HT1080 (cell line): Measurements from ENCODE around the gene ULBP2. TPM values are rescaled to one million over a fixed set of nuclear protein-coding genes. Genes with fewer than 3 reads are reported as not detected.
A peak's percentile ranks its signal among the peaks of the same experiment; 100 is the strongest.

Source experiments
- DNase-seq: peaks from one replicate; pipeline ENCODE4 v3.0.0-alpha.2; 2015; ENCODE audit warnings: low read depth
- polyA plus RNA-seq, 2 experiments: library from polyadenylated mRNA; depleted of rRNA; stranded (reverse); fragments of >200 nt; gene quantifications; 2 replicates each; pipeline ENCODE4 v1.2.3, GENCODE V29; 2015
- total RNA-seq: library from RNA; depleted of rRNA; stranded (reverse); fragments of >200 nt; shearing (Covaris generic); gene quantifications from 2 replicates; pipeline ENCODE4 v1.2.3, GENCODE V29; 2014; rRNA removed

ULBP2 gene
- 11.6 and 12.2 TPM in 2 replicates for total RNA-seq
- polyA plus RNA-seq (2015; cell fraction: cytosol; rRNA removed) = 22.5 and 23.9 TPM in 2 replicates
- polyA plus RNA-seq (2015; cell fraction: nucleus; rRNA removed) = 24.8 and 25.7 TPM in 2 replicates

- DNase-seq = peak; percentile 96
Observed at GRCh38 chr6:149941583-149942460, at the start of gene ULBP2. Gene ULBP2, plus strand, starts transcription at chr6:149942014. Its CDS starts 59 bp downstream, at chr6:149942073.

- DNase-seq = peak; percentile 75
Observed at GRCh38 chr6:149895048-149895590, 46.7 kb upstream of the ULBP2 start.

- peak; percentile 88 for DNase-seq
Observed at GRCh38 chr6:149895833-149896271, 46.0 kb upstream of the ULBP2 start.

GRCh38 chr6:149896491-149896890 lies 45.3 kb upstream of the ULBP2 start:
- DNase-seq = peak; percentile 86

DNA sequence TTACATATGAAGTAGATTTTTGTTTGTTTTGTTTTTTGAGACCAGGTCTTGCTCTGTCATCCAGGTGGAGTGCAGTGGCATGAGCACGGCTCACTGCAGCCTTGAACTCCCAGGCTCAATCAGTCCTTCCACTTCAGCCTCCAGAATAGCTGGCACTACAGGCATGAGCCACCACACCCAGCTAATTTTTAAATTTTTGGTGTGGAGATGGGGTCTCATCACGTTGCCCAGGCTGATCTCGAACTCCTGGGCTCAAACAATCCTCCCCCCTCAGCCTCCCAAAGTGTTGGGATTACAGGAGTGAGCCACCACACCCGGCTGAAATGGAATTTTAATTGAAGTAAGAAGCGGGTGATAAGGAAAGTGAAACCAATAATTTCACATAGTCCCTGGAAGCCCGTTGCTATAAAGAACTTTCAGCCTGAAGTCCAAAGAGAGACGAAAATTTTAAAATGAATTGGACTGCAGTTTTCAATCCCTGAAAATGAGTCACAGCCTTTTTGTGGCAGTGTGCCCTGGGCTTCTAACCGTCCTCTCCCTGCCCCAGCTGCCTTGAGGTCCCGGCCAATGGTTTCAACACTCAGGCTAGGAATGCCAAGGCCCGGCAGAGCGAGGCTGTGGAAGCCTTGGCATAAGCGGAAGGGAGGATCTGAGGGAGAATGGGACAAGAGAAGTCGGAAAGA lies 44.7 kb upstream of the ULBP2 start:
- peak; percentile 87 for DNase-seq

- DNase-seq = no peak
Observed at GRCh38 chr6:149897855-149898744, 43.7 kb upstream of the ULBP2 start, which contains the start of gene RAET1E. Gene RAET1E, minus strand, starts transcription at chr6:149898113. Its CDS starts 7,212 bp downstream, at chr6:149890901.

- no peak for DNase-seq
Observed at GRCh38 chr6:149898966-149899365, 42.8 kb upstream of the ULBP2 start.

DNA sequence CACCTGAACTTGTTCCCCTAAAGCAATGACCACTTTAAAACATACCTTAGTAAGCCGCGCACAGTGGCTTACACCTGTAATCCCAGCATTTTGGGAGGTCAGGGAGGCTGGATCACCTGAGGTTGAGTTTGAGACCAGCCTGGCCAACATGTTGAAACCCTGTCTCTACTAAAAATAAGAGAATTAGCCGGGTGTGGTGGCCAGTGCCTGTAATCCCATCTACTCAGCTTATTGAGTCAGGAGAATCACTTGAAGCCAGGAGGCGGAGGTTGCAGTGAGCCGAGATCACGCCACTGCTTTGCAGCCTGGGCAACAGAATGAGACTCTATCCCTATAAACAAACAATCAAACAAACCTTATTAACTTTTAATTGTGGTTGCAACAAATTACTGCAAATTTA lies 42.3 kb upstream of the ULBP2 start:
- no peak for DNase-seq

DNA sequence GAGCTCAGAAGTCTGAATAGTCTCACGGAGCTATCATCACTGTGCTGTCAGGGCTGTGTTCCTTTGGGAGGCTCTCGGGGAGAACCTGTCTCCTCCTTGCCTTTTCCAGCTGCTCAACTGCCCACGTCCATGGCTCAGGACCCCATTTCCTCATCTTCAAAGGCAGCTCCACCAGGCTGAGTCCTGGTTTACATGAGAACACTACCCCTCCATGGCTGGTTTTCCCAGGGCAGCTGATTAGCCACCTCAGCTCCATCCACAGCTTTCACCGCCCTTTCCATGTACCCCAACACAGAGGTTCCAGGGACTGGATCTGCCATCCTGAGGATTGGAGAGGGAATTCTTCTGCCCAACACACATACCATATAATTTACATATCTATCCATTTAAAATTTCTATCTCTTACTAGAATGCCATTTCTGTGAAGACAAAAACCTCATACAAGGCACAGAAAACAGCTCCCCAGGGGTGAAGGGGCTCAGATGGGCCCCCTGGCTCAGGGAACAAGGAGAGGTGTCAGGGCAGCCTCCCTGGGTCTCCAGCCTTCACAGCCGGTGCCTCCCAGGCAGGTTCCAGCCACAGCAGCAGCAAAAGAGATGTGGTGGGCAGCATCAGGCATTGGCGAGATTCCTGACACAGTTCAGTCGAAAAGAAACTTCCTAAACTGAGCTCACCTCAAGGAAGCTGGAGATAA lies 41.7 kb upstream of the ULBP2 start:
- no peak for DNase-seq

GRCh38 chr6:149900620-149901443 lies 41.0 kb upstream of the ULBP2 start:
- no peak for DNase-seq

DNA sequence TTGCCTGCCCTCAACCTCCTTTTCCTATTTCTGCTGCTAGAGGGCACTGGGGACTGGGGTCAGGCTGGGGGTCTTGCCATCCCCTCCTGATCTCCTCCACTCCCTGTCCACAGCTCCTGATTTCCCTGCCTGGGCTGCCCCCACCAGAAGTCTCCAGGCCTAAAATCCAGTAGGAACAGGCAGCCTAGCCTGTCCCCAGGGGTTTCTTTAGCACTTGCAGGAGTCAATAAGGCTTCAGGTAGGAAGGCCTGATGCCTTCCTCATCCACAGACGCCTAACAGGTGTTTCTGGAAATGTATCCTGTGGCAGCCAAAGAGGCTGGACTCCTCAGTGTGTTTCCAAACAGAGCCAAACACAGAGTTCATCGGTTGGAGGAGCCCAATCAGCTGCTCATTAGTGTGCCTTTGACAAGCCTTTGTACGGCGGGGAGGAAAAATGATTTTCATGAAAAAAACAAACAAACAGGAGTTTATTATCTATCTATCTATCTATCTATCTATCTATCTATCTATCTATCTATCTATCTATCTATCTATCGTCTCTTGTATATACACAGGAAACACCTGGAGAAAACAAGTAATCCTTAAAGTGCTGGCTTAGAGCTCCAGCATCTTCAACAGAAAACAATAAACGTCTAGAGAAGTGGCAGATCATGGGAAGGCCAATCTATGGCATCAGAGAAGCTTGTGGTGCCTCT lies 40.2 kb upstream of the ULBP2 start:
- DNase-seq = no peak

DNA sequence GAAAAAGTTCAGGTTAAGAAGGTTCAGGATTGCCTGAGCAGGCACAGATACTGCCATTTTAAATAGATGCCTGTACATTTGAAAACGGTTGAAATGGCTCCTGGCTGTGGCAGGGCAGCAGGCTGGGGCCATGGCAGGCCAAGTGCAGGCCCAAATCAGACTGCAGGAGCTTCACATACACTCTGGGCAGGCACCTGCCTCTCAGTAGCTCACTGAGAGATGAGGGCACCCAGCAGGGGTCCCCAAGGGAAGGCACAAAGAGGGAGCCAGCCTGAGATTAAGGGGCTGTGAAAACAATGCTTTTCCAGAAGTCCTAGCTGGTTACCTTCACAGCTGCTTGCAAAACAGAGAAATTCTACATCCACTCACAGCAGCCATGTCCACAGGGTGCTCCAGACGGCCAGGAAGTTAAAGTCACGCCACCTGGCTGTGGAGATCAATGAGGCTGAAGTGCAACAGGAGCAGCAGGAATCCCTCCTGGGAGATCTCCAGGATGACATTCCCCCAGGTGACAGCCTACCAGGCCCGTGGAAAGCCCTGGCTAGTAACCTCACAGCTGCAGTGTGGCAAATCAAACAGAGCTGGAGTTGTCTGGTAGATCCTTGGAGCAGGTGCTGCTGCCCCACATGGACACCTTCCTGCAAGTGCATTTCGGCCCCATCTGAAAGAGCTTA lies 37.7 kb upstream of the ULBP2 start:
- DNase-seq = no peak

GRCh38 chr6:149904661-149905370 lies 37.0 kb upstream of the ULBP2 start:
- DNase-seq = no peak

- no peak for DNase-seq
Observed at GRCh38 chr6:149905371-149905910, 36.4 kb upstream of the ULBP2 start.

DNA sequence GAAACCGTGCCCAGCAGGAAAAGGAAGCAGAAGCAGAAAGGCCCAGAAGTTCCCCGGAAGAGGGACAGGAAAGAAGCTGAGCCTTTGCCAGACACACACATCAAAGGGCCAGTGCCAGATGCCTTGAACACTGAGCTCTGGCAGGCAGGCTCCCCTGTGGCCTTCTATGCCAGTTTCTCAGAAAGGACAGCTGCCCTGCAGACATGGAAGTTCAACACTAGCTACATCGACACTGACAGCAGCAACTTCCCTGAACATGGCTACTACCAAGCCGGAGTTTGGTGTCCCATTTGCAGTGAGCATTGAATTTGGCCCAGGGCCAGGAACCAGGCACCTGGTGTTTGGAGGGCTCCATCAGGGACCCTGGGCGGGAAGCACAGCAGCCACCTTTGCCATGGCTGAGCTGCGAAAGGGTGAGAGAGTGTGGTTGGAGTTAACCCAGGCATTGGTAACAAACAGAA lies 35.9 kb upstream of the ULBP2 start:
- DNase-seq = no peak

- no peak for DNase-seq
Observed at GRCh38 chr6:149906405-149906804, 35.4 kb upstream of the ULBP2 start.

- no peak for DNase-seq
Observed at GRCh38 chr6:149907317-149907716, 34.5 kb upstream of the ULBP2 start.
